Right lung (tissue), 5 donors: ENCODE measurements around the gene PTPN11. TPM values are rescaled to one million over a fixed set of nuclear protein-coding genes. Genes with fewer than 3 reads are reported as not detected.
A peak's percentile ranks its signal among the peaks of the same experiment; 100 is the strongest.

Experiments used
- DNase-seq, 2 donors: peaks; one replicate each; pipeline ENCODE4 v3.0.0-alpha.2; 2013
- polyA plus RNA-seq, 5 donors: library from polyadenylated mRNA; unstranded; fragments of 120-200 nt; gene quantifications; one replicate each; pipeline versions ENCODE4 v1.2.1 to v1.2.3, GENCODE V29; 2013; ENCODE audit warnings: inconsistent platforms in 1 of 5, low replicate concordance in 1 of 5; ENCODE audit not compliant: insufficient read length in 5 of 5, insufficient read depth in 1 of 5

PTPN11 gene
- polyA plus RNA-seq, 5 donors: 46.9 to 67.1 (median 62.0) TPM

GRCh38 chr12:112537710-112538396 is 119.1 kb downstream of the PTPN11 start:
- peak; percentile 30 to 37 for DNase-seq

- no peak for DNase-seq
Measured at GRCh38 chr12:112538740-112539139, 120.0 kb downstream of the PTPN11 start.

GRCh38 chr12:112539221-112539620 is 120.5 kb downstream of the PTPN11 start:
- DNase-seq: no peak

- DNase-seq: no peak
Measured at GRCh38 chr12:112540021-112540420, 121.3 kb downstream of the PTPN11 start.

GRCh38 chr12:112543751-112544150 is 125.0 kb downstream of the PTPN11 start:
- DNase-seq: no peak

GRCh38 chr12:112546339-112546738 is 127.6 kb downstream of the PTPN11 start:
- no peak for DNase-seq

GRCh38 chr12:112546996-112547395 is 128.2 kb downstream of the PTPN11 start:
- DNase-seq: no peak

- DNase-seq: no peak
Measured at GRCh38 chr12:112549031-112549430, 130.3 kb downstream of the PTPN11 start.

- DNase-seq: no peak
Measured at GRCh38 chr12:112551681-112552080, 132.9 kb downstream of the PTPN11 start.

GRCh38 chr12:112555621-112556233 is 137.0 kb downstream of the PTPN11 start:
- DNase-seq: no peak

GRCh38 chr12:112557951-112558630 is 139.3 kb downstream of the PTPN11 start:
- no peak for DNase-seq

Other genes starting within 250 kb of the PTPN11 start
- gene HECTD4, start 36.5 kb upstream of the PTPN11 start, polyA plus RNA-seq: 10 to 100 TPM; 52.1 to 67.3 (median 65.4) TPM
- 1,000 to 10,000 TPM; 2,518 to 3,065 (median 2,916) TPM for gene RPL6, start 9.3 kb upstream of the PTPN11 start, polyA plus RNA-seq